ENCODE results near the gene COPRS.

- TF ChIP-seq ZFP3 (CRISPR knock-in tag; IDR thresholded peaks at IDR 0.05) (no peak), PATZ1 (CRISPR knock-in tag; IDR thresholded peaks at IDR 0.05; ENCODE audit: borderline replicate concordance) (no peak), CREB5 (CRISPR knock-in tag; IDR thresholded peaks at IDR 0.05; ENCODE audit: low read depth) (no peak), SNAI2 (CRISPR knock-in tag; IDR thresholded peaks at IDR 0.05) (no peak), ZC3H10 (CRISPR knock-in tag; IDR thresholded peaks at IDR 0.05) (no peak), BACH2 (CRISPR knock-in tag; IDR thresholded peaks at IDR 0.05; ENCODE audit: borderline replicate concordance) (no peak)
These were observed 26.3 kb downstream of the COPRS start for GRCh38 chr17:31832746-31833145.
